Neural progenitor cell (in vitro differentiated cells): Measurements from ENCODE around the gene ISOC1. TPM values are rescaled to one million over a fixed set of nuclear protein-coding genes. Genes with fewer than 3 reads are reported as not detected.

Experiments
- DNase-seq: peaks from one replicate; pipeline ENCODE4 v3.0.0-alpha.2; 2016; ENCODE audit warnings: low spot score
- H2AFZ ChIP-seq: fragments of 200-600 bp; sonication (generic); replicated peaks from 2 replicates; pipeline ENCODE4 v1.6.1; 2016; ENCODE audit warnings: antibody characterized with exemption
- H3F3A ChIP-seq: fragments of 200-600 bp; sonication (generic); 2 replicates; pipeline ENCODE4 v1.6.1; 2016; ENCODE audit warnings: antibody characterized with exemption, low read depth
- H3K27ac ChIP-seq: fragments of 200-600 bp; sonication (generic); 2 replicates; pipeline ENCODE4 v1.5.1; 2016; ENCODE audit warnings: mild to moderate bottlenecking
- H3K27me3 ChIP-seq: fragments of 200-600 bp; sonication (generic); 2 replicates; pipeline ENCODE4 v1.6.1; 2016; ENCODE audit warnings: mild to moderate bottlenecking, moderate library complexity
- H3K36me3 ChIP-seq: fragments of 200-600 bp; sonication (generic); 2 replicates; pipeline ENCODE4 v1.5.1; 2016
- H3K4me1 ChIP-seq: fragments of 200-600 bp; sonication (generic); 2 replicates; pipeline ENCODE4 v1.6.1; 2016; ENCODE audit warnings: mixed run types
- H3K4me2 ChIP-seq: fragments of 200-600 bp; sonication (generic); 2 replicates; pipeline ENCODE4 v1.6.1; 2016
- H3K4me3 ChIP-seq: fragments of 200-600 bp; sonication (generic); 2 replicates; pipeline ENCODE4 v1.5.1; 2016
- H3K79me2 ChIP-seq: fragments of 200-600 bp; sonication (generic); 2 replicates; pipeline ENCODE4 v1.6.1; 2016; ENCODE audit warnings: low read depth
- H3K9ac ChIP-seq: fragments of 200-600 bp; sonication (generic); 2 replicates; pipeline ENCODE4 v1.6.1; 2016
- H3K9me3 ChIP-seq: fragments of 200-600 bp; sonication (generic); 2 replicates; pipeline ENCODE4 v1.5.1; 2016; ENCODE audit warnings: low read depth
- H4K20me1 ChIP-seq: fragments of 200-600 bp; sonication (generic); 2 replicates; pipeline ENCODE4 v1.6.1; 2016; ENCODE audit warnings: low read depth
- H3K27ac Mint-ChIP-seq: 3 replicates; pipeline ENCODE4 v1.8.0; 2021; ENCODE audit warnings: mixed read lengths
- H3K27me3 Mint-ChIP-seq: 2 replicates; pipeline ENCODE4 v1.8.0; 2022; ENCODE audit warnings: low read depth, mild to moderate bottlenecking, inconsistent platforms, moderate library complexity, mixed read lengths; ENCODE audit not compliant: insufficient read depth
- H3K36me3 Mint-ChIP-seq: 3 replicates; pipeline ENCODE4 v1.8.0; 2021; ENCODE audit warnings: mixed read lengths
- H3K4me1 Mint-ChIP-seq: 3 replicates; pipeline ENCODE4 v1.8.0; 2021; ENCODE audit warnings: mixed read lengths
- H3K4me3 Mint-ChIP-seq: 3 replicates; pipeline ENCODE4 v1.8.0; 2021; ENCODE audit warnings: mild to moderate bottlenecking, moderate library complexity, mixed read lengths
- H3K9me3 Mint-ChIP-seq: 3 replicates; pipeline ENCODE4 v1.8.0; 2020; ENCODE audit warnings: mixed read lengths
- EZH2 ChIP-seq: fragments of 200-600 bp; sonication (generic); IDR thresholded peaks from 2 replicates; pipeline ENCODE4 v1.6.1; 2017; ENCODE audit warnings: antibody characterized with exemption, mild to moderate bottlenecking, moderate library complexity
- EZH2phosphoT487 ChIP-seq: fragments of 200-600 bp; sonication (generic); IDR thresholded peaks from 2 replicates; pipeline ENCODE4 v1.6.1; 2017; ENCODE audit warnings: antibody characterized with exemption
- total RNA-seq: library from RNA; depleted of rRNA; stranded (reverse); fragments of >200 nt; gene quantifications from 2 replicates; pipeline ENCODE4 v1.2.3, GENCODE V29; 2015; ENCODE audit warnings: low replicate concordance
- TF ChIP-seq, protein P1 (sequence below): fragments of 200-600 bp; sonication (generic); IDR thresholded peaks from 2 replicates; pipeline ENCODE4 v1.5.1; 2017; ENCODE audit warnings: antibody characterized with exemption, mild to moderate bottlenecking

The ISOC1 gene
- total RNA-seq, 1 donor from 2014 or later = 35.7 TPM

DNA sequence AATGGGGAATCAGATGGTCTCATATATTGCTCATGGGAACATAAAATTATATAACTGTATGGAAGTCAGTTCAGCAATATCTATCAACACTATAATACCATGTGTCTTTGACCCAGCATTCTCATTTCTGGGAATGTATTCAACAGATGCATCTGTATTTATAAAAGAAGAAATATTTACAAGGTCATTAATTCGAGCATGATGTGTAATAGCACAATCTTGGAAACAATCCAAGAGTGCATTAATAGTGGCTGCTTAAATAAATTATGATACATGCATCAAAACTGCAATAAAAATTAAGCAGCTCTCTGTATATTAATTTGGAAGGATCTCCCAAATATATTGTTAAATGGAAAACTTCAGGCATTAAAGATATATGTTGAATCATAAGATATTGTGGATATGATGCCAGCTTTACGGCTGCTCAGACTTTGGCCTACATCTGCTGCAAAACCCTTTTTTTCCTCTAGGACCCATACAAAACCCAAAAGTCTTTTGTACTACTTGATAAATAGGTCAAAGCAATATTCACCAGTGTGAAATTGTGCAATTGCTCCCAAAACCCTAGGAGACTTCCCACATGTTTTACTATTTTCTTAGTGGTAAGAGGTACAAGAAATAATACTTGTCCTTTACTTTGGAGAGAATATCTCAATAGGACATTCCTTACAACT, 45.3 kb upstream of the ISOC1 start:
- no peak for DNase-seq
- peaks cover 3% of the 10 kb centered on the region for H3K9me3 Mint-ChIP-seq
- Histone ChIP-seq H2AFZ (no peak overlapping the region), H3K9me3 (no peaks in the 10 kb centered on the region), H3K4me1 (no peaks in the 10 kb centered on the region), H3K4me2 (no peak overlapping the region), H4K20me1 (no peaks in the 10 kb centered on the region), H3K9ac (no peak overlapping the region), H3F3A (no peaks in the 10 kb centered on the region), H3K27me3 (no peaks in the 10 kb centered on the region), H3K79me2 (no peaks in the 10 kb centered on the region), H3K27ac (no peak overlapping the region), H3K36me3 (no peaks in the 10 kb centered on the region), H3K4me3 (no peak overlapping the region)
- no peaks in the 10 kb centered on the region for H3K4me1 Mint-ChIP-seq
- H3K27ac Mint-ChIP-seq = no peak overlapping the region
- no peaks in the 10 kb centered on the region for H3K36me3 Mint-ChIP-seq
- TF ChIP-seq, protein P1, sequence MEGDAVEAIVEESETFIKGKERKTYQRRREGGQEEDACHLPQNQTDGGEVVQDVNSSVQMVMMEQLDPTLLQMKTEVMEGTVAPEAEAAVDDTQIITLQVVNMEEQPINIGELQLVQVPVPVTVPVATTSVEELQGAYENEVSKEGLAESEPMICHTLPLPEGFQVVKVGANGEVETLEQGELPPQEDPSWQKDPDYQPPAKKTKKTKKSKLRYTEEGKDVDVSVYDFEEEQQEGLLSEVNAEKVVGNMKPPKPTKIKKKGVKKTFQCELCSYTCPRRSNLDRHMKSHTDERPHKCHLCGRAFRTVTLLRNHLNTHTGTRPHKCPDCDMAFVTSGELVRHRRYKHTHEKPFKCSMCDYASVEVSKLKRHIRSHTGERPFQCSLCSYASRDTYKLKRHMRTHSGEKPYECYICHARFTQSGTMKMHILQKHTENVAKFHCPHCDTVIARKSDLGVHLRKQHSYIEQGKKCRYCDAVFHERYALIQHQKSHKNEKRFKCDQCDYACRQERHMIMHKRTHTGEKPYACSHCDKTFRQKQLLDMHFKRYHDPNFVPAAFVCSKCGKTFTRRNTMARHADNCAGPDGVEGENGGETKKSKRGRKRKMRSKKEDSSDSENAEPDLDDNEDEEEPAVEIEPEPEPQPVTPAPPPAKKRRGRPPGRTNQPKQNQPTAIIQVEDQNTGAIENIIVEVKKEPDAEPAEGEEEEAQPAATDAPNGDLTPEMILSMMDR = no peak
- TF ChIP-seq EZH2 = no peak
- no peak for TF ChIP-seq EZH2phosphoT487
- H3K27me3 Mint-ChIP-seq = no peaks in the 10 kb centered on the region
- H3K4me3 Mint-ChIP-seq = no peak overlapping the region

DNA sequence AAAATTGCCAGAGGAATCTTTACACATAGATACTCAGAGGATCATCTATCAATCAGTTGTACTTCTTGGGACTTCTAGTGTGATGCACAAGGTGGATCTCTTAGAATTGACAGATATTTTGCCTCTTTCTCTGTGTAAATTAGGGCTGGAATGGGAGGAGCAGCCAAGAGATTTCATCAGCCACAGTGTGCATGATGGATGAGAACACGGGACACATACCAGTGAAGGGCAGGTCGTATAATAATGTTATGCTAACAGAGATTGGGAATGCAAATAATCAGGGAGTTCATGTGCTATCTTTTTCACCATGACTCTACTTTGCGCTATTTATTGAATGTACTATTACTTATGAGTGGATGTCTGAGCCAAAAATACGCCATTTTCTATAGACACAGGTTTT, 43.3 kb upstream of the ISOC1 start:
- no peaks in the 10 kb centered on the region for H3K79me2 ChIP-seq
- no peak overlapping the region for H3K27ac ChIP-seq
- H2AFZ ChIP-seq = no peak overlapping the region
- no peaks in the 10 kb centered on the region for H3F3A ChIP-seq
- no peaks in the 10 kb centered on the region for H3K36me3 ChIP-seq
- Mint-ChIP-seq H3K27ac (no peak overlapping the region), H3K4me1 (no peaks in the 10 kb centered on the region), H3K36me3 (no peaks in the 10 kb centered on the region), H3K27me3 (no peaks in the 10 kb centered on the region), H3K9me3 (no peaks in the 10 kb centered on the region), H3K4me3 (no peak overlapping the region)
- no peak overlapping the region for H3K4me3 ChIP-seq
- TF ChIP-seq EZH2phosphoT487 (no peak), EZH2 (no peak)
- TF ChIP-seq, protein P1 = no peak
- no peak for DNase-seq
- H4K20me1 ChIP-seq = no peaks in the 10 kb centered on the region
- no peaks in the 10 kb centered on the region for H3K4me1 ChIP-seq
- no peak overlapping the region for H3K9ac ChIP-seq
- no peaks in the 10 kb centered on the region for H3K9me3 ChIP-seq
- H3K4me2 ChIP-seq = no peak overlapping the region
- no peaks in the 10 kb centered on the region for H3K27me3 ChIP-seq

DNA sequence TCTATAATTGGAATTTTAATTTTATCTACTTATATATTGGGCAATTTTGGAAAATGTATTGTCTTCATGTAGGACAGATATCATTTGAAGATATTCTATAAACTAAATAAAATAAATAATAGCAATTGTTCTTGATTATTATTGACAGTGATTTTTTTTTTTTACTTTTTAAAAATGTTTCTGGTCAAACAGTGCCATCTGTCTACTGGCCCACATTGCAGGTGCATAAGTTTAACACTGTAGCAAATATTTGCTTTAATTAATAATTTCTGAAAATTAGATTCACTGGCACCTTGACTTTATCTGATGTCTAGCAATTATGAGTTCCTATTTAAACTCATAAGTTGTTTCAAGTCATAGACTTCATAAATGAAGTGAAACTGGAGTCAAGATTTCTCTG, 41.1 kb upstream of the ISOC1 start:
- Histone ChIP-seq H3K27ac (no peak overlapping the region), H4K20me1 (no peaks in the 10 kb centered on the region), H3K27me3 (no peaks in the 10 kb centered on the region), H3K9me3 (no peaks in the 10 kb centered on the region), H3K36me3 (no peaks in the 10 kb centered on the region), H3F3A (no peaks in the 10 kb centered on the region), H2AFZ (no peak overlapping the region), H3K4me3 (no peak overlapping the region), H3K79me2 (no peaks in the 10 kb centered on the region), H3K4me1 (no peaks in the 10 kb centered on the region), H3K4me2 (no peak overlapping the region), H3K9ac (no peak overlapping the region)
- Mint-ChIP-seq H3K27me3 (peaks cover 2% of the 10 kb centered on the region), H3K36me3 (no peaks in the 10 kb centered on the region), H3K27ac (no peak overlapping the region), H3K9me3 (peaks cover 6% of the 10 kb centered on the region), H3K4me3 (no peak overlapping the region), H3K4me1 (no peaks in the 10 kb centered on the region)
- TF ChIP-seq EZH2phosphoT487 (no peak), EZH2 (no peak)
- TF ChIP-seq, protein P1 = no peak
- DNase-seq = no peak
